Left colon (tissue), 2 donors: ENCODE measurements around the gene FSD1. TPM values are rescaled to one million over a fixed set of nuclear protein-coding genes. Genes with fewer than 3 reads are reported as not detected.
A peak's percentile ranks its signal among the peaks of the same experiment; 100 is the strongest.
"Not testable (repeated sequence)": the region's sequence is repeated elsewhere in the genome, so short reads cannot be mapped to it uniquely, and the experiment has no call there.

Experiments used
- ATAC-seq: fragments of 200-7000 bp; cut with Tn5 transposase; one replicate; pipeline ENCODE4 v1.9.1; 2020; ENCODE audit warnings: mild to moderate bottlenecking, moderate library complexity
- DNase-seq, 2 donors: peaks; one replicate each; pipeline ENCODE4 v3.0.0-alpha.2; 2020
- intact Hi-C, 2 donors: fragments of 100-400 bp; cut with DNase I in 1 of 2; cut with micrococcal nuclease in 1 of 2; formaldehyde crosslinking; loops; one replicate each; pipeline versions ENCODE4 v1.11.2 to v1.14.0; 2022; cut with DNase I, micrococcal nuclease
- total RNA-seq, 2 donors: library from RNA; stranded (reverse); fragmentation: NEBNext Ultra II Directional; extraction: Animal tissue kit (Norgen Biotek cat#: 25700); gene quantifications; one replicate each; pipeline ENCODE4 v1.2.1, GENCODE V29; 2021
- donor health status: DM: no; HTN: no; CAD: no.
- donor health status: DM: yes; HTN: yes; CAD: no.

FSD1 gene
- total RNA-seq, 2 donors from 2014 or later, result 0.95 to 1.1 TPM

- no peak for ATAC-seq
- intact Hi-C loops, result no loop called here
- no peak for DNase-seq
Observed at GRCh38 chr19:4334929-4335570, 30.7 kb downstream of the FSD1 start.

- DNase-seq (peak; percentile 59 to 68), ATAC-seq (peak; percentile 17)
Observed at GRCh38 chr19:4337906-4338440, 33.6 kb downstream of the FSD1 start.

GRCh38 chr19:4338441-4339355 is 34.3 kb downstream of the FSD1 start, which contains the start of gene STAP2:
Gene STAP2, minus strand, starts transcription at chr19:4338827. Its CDS starts 74 bp downstream, at chr19:4338753.
- intact Hi-C loops, result no loop called here
- peak; percentile 86 to 90 for DNase-seq
- ATAC-seq, result peak; percentile 52

More at GRCh38 chr19:4337906-4338440, 33.6 kb downstream of the FSD1 start:
- intact Hi-C loops, result no loop called here

GRCh38 chr19:4342314-4342614 is 37.9 kb downstream of the FSD1 start:
- intact Hi-C loops, result no loop called here
- no peak for ATAC-seq

GRCh38 chr19:4342615-4343369 is 38.4 kb downstream of the FSD1 start:
- ATAC-seq (peak; percentile 67), DNase-seq (peak; percentile 96 to 99)
- intact Hi-C loops, result no loop called here

More at GRCh38 chr19:4342314-4342614, 37.9 kb downstream of the FSD1 start:
- no peak for DNase-seq

- peak; percentile 58 for ATAC-seq
- peak; percentile 91 to 96 for DNase-seq
- intact Hi-C loops, result no loop called here
Observed at GRCh38 chr19:4343370-4344307, 39.2 kb downstream of the FSD1 start, which contains the start of gene MPND. Gene MPND, plus strand, starts transcription at chr19:4343562. Its CDS starts 32 bp downstream, at chr19:4343594.

GRCh38 chr19:4345342-4346019 is 41.1 kb downstream of the FSD1 start:
- no peak for ATAC-seq
- intact Hi-C loops, result no loop called here
- DNase-seq, result no peak

- no peak for ATAC-seq
- DNase-seq, result no peak
- intact Hi-C loops, result no loop called here
Observed at GRCh38 chr19:4346020-4346383, 41.6 kb downstream of the FSD1 start.

- DNase-seq, result no peak
- intact Hi-C loops, result no loop called here
- no peak for ATAC-seq
Observed at GRCh38 chr19:4347521-4347920, 43.1 kb downstream of the FSD1 start.

GRCh38 chr19:4349225-4349624 is 44.8 kb downstream of the FSD1 start:
- DNase-seq, intact Hi-C loops, ATAC-seq: not testable (repeated sequence)

- ATAC-seq, result no peak
- intact Hi-C loops, result loop anchor here in 1 of 2 donors (5.0 kb wide), 1 partner anchor 83 kb away; no protein-coding TSS in a partner anchor
Observed at GRCh38 chr19:4350111-4350510, 45.7 kb downstream of the FSD1 start.

GRCh38 chr19:4350726-4351125 is 46.3 kb downstream of the FSD1 start:
- ATAC-seq, result no peak
- intact Hi-C loops, result loop anchor here in 1 of 2 donors (5.0 kb wide), 1 partner anchor 83 kb away; no protein-coding TSS in a partner anchor
- DNase-seq, result no peak

More at GRCh38 chr19:4350111-4350510, 45.7 kb downstream of the FSD1 start:
- DNase-seq, result no peak

GRCh38 chr19:4352701-4353121 is 48.3 kb downstream of the FSD1 start:
- ATAC-seq, result peak; percentile 65
- intact Hi-C loops, result loop anchor here in 1 of 2 donors (5.0 kb wide), 1 partner anchor 85 kb away; no protein-coding TSS in a partner anchor

GRCh38 chr19:4354282-4354681 is 49.9 kb downstream of the FSD1 start:
- DNase-seq (no peak), ATAC-seq (no peak)
- intact Hi-C loops, result loop anchor here in 1 of 2 donors (5.0 kb wide), 1 partner anchor 87 kb away; no protein-coding TSS in a partner anchor

More at GRCh38 chr19:4352701-4353121, 48.3 kb downstream of the FSD1 start:
- DNase-seq, result peak in 1 of 2 donors; percentile 65

GRCh38 chr19:4354897-4355296 is 50.5 kb downstream of the FSD1 start:
- intact Hi-C loops, result loop anchor here in 1 of 2 donors (5.0 kb wide), 1 partner anchor 88 kb away; no protein-coding TSS in a partner anchor
- DNase-seq, result no peak
- no peak for ATAC-seq

GRCh38 chr19:4357095-4357797 is 52.8 kb downstream of the FSD1 start:
- DNase-seq (no peak), ATAC-seq (no peak)
- intact Hi-C loops, result no loop called here
